H1 (cell line): ENCODE data around the gene HGD. TPM values are rescaled to one million over a fixed set of nuclear protein-coding genes. Genes with fewer than 3 reads are reported as not detected.

Experiments used
- CEBPB ChIP-seq: IDR thresholded peaks from 2 replicates; pipeline ENCODE4 v1.6.1; 2012; ENCODE audit warnings: low read depth, low read length
- CHD7 ChIP-seq: fragments of 300-600 bp; sonication (generic); IDR thresholded peaks from 2 replicates; pipeline ENCODE4 v1.7.1; 2012; ENCODE audit warnings: low read length, moderate library complexity, mild to moderate bottlenecking, inconsistent platforms; ENCODE audit not compliant: insufficient replicate concordance
- JUND ChIP-seq: IDR thresholded peaks from 2 replicates; pipeline ENCODE4 v1.6.1; 2011; ENCODE audit warnings: mild to moderate bottlenecking, improper control_type of control experiment, low read length
- MAFK ChIP-seq: IDR thresholded peaks from 2 replicates; pipeline ENCODE4 v1.6.1; 2012; ENCODE audit warnings: low read depth, mild to moderate bottlenecking, improper control_type of control experiment, low read length
- POLR2A ChIP-seq, 2 experiments: IDR thresholded peaks; 1 replicate in 1 of 2; 2 replicates in 1 of 2; pipeline ENCODE4 v1.6.1; 2011; ENCODE audit warnings: low read depth in 2 of 2, low read length in 2 of 2, mild to moderate bottlenecking in 2 of 2; ENCODE audit errors: control extremely low read depth in 1 of 2
- TCF12 ChIP-seq: IDR thresholded peaks from 2 replicates; pipeline ENCODE4 v1.6.1; 2011; ENCODE audit warnings: low read depth, mild to moderate bottlenecking, low read length
- TEAD4 ChIP-seq: IDR thresholded peaks from 2 replicates; pipeline ENCODE4 v1.6.1; 2012; ENCODE audit warnings: low read depth, low read length, inconsistent platforms, mixed read lengths
- polyA plus RNA-seq, 7 experiments: library from polyadenylated mRNA; depleted of rRNA in 3 of 7; stranded (reverse) in 5 of 7; unstranded in 2 of 7; fragments of >200 nt in 5 of 7; fragments of 200-250 nt in 2 of 7; gene quantifications; 1 replicate in 5 of 7; 2 replicates in 1 of 7; 4 replicates in 1 of 7; pipeline versions ENCODE4 v1.2.1 to v1.2.3, GENCODE V29; 2011 to 2013; ENCODE audit warnings: missing spikeins in 2 of 7, mixed read lengths in 2 of 7
- total RNA-seq: library from RNA; stranded (reverse); fragmentation: NEBNext Ultra II Directional; extraction: Animal tissue kit (Norgen Biotek cat#: 25700); gene quantifications from 2 replicates; pipeline ENCODE4 v1.2.1, GENCODE V29; 2021

Gene HGD
- total and polyA plus RNA-seq, 2 of the 8 experiments (the other 6 are each of a cell fraction or from before 2014, with no cell fraction given), result 0.11 TPM; not detected in 1

- no peak for TF ChIP-seq CHD7
- no peak for TF ChIP-seq MAFK
- TF ChIP-seq TCF12, result no peak
- TF ChIP-seq TEAD4, result no peak
- TF ChIP-seq POLR2A (IDR thresholded peaks at IDR 0.05; ENCODE audit: control extremely low read depth in 1 of 2, low read depth in 2 of 2, low read length in 2 of 2), result no peak
- TF ChIP-seq CEBPB, result no peak
- TF ChIP-seq JUND, result no peak
Measured at GRCh38 chr3:120636795-120637401, 45.1 kb downstream of the HGD start (continued).
